22Rv1 (cell line): ENCODE data around the gene WDR27.

Source experiments
- CTCF ChIP-seq: fragments of 450-650 bp; IDR thresholded peaks from 2 replicates; pipeline ENCODE4 v1.5.1; 2017; ENCODE audit warnings: mild to moderate bottlenecking
- ZFX ChIP-seq: fragments of 450-650 bp; IDR thresholded peaks from 2 replicates; pipeline ENCODE4 v1.6.1; 2017; ENCODE audit warnings: antibody characterized with exemption, borderline replicate concordance

- TF ChIP-seq CTCF (no peak), ZFX (no peak)
Observed at GRCh38 chr6:169646906-169647567, 54.8 kb downstream of the WDR27 start.
